ENCODE data around the gene PIAS4. TPM values are rescaled to one million over a fixed set of nuclear protein-coding genes. Genes with fewer than 3 reads are reported as not detected.

PIAS4 gene
- total and polyA plus RNA-seq, 2 of the 13 experiments (the other 11 are each of a cell fraction or from before 2014, with no cell fraction given) = 9.0 to 20.1 TPM

DNA sequence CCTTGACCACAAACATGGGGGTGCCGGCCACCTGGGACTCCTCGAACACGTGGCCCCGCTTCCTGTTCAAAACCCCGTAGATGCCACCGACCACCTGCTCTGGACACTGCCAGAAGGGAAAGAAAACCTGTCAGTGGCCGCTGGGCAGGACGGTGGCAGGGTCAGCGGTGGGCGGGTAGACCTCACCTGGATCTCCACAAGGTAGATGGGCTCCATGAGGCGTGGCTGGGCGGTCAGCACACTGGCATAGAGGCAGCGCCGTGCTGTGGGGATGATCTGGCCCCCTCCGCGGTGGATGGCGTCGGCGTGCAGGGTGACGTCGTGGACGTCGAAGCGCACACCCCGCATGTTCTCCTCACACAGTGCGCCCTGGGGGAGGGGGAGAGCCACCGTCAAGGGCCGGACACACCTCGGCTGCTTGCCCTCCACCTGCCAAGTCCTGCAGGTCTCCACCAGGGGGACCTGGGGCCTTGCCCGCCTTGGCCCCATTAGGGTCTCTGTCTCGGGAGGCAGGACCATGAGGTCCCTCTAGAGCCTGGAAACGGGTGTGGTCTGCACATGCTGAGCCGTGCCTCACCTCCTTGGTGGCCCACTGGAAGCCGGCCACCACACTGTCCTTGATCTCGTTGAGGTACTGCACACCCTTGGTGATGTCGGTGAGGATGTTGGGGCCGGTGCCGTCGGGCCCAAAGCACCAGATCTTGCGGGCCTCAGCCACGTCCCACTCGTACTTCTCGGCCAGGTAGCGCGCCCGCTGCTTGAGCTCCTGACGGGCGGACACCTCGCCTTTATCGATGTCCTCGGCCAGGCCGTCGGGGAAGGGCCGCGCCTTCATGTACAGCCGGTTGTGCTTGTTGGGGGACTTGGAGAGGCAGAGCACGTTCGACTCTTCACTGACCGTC is 30.0 kb upstream of the PIAS4 start (continued):
- TF ChIP-seq ZFP37 (CRISPR knock-in tag; IDR thresholded peaks at IDR 0.05; ENCODE audit: borderline replicate concordance) (no peak), ZNF224 (CRISPR knock-in tag; IDR thresholded peaks at IDR 0.05) (no peak), MAFK (conservative IDR thresholded peaks at IDR 0.05 in 1 of 2, IDR thresholded peaks at IDR 0.05 in 1 of 2; ENCODE audit: low read length in 2 of 2) (no peak), NFYC (CRISPR knock-in tag; IDR thresholded peaks at IDR 0.05) (no peak), ZBTB38 (CRISPR knock-in tag; IDR thresholded peaks at IDR 0.05) (peak; percentile 74; the same call in 1 of the 2 replicates), RBM22 (optimal IDR thresholded peaks at IDR 0.05; ENCODE audit: low read length) (peak; percentile 70), MYNN (CRISPR knock-in tag; IDR thresholded peaks at IDR 0.05; ENCODE audit: low read depth) (no peak), ELF1 (CRISPR knock-in tag; IDR thresholded peaks at IDR 0.05) (no peak), MEIS1 (CRISPR knock-in tag; IDR thresholded peaks at IDR 0.05; ENCODE audit: borderline replicate concordance) (no peak), HMGA1 (CRISPR knock-in tag; conservative IDR thresholded peaks at IDR 0.05) (no peak), ZNF839 (CRISPR knock-in tag; IDR thresholded peaks at IDR 0.05; ENCODE audit: borderline replicate concordance) (no peak), KLF16 (CRISPR knock-in tag; IDR thresholded peaks at IDR 0.05) (no peak), NFE2 (CRISPR knock-in tag; IDR thresholded peaks at IDR 0.05) (no peak)
- TF ChIP-seq, protein P1, sequence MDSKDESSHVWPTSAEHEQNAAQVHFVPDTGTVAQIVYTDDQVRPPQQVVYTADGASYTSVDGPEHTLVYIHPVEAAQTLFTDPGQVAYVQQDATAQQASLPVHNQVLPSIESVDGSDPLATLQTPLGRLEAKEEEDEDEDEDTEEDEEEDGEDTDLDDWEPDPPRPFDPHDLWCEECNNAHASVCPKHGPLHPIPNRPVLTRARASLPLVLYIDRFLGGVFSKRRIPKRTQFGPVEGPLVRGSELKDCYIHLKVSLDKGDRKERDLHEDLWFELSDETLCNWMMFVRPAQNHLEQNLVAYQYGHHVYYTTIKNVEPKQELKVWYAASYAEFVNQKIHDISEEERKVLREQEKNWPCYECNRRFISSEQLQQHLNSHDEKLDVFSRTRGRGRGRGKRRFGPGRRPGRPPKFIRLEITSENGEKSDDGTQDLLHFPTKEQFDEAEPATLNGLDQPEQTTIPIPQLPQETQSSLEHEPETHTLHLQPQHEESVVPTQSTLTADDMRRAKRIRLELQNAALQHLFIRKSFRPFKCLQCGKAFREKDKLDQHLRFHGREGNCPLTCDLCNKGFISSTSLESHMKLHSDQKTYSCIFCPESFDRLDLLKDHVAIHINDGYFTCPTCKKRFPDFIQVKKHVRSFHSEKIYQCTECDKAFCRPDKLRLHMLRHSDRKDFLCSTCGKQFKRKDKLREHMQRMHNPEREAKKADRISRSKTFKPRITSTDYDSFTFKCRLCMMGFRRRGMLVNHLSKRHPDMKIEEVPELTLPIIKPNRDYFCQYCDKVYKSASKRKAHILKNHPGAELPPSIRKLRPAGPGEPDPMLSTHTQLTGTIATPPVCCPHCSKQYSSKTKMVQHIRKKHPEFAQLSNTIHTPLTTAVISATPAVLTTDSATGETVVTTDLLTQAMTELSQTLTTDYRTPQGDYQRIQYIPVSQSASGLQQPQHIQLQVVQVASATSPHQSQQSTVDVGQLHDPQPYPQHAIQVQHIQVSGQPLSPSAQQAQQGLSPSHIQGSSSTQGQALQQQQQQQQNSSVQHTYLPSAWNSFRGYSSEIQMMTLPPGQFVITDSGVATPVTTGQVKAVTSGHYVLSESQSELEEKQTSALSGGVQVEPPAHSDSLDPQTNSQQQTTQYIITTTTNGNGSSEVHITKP (CRISPR knock-in tag; IDR thresholded peaks at IDR 0.05; ENCODE audit: low read depth) = no peak
- TF ChIP-seq, protein P2, sequence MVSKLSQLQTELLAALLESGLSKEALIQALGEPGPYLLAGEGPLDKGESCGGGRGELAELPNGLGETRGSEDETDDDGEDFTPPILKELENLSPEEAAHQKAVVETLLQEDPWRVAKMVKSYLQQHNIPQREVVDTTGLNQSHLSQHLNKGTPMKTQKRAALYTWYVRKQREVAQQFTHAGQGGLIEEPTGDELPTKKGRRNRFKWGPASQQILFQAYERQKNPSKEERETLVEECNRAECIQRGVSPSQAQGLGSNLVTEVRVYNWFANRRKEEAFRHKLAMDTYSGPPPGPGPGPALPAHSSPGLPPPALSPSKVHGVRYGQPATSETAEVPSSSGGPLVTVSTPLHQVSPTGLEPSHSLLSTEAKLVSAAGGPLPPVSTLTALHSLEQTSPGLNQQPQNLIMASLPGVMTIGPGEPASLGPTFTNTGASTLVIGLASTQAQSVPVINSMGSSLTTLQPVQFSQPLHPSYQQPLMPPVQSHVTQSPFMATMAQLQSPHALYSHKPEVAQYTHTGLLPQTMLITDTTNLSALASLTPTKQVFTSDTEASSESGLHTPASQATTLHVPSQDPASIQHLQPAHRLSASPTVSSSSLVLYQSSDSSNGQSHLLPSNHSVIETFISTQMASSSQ (IDR thresholded peaks at IDR 0.05; ENCODE audit: low read depth) = no peak
- TF ChIP-seq, protein P2 (CRISPR knock-in tag; IDR thresholded peaks at IDR 0.05; ENCODE audit: borderline replicate concordance) = no peak
- TF ChIP-seq, protein P3, sequence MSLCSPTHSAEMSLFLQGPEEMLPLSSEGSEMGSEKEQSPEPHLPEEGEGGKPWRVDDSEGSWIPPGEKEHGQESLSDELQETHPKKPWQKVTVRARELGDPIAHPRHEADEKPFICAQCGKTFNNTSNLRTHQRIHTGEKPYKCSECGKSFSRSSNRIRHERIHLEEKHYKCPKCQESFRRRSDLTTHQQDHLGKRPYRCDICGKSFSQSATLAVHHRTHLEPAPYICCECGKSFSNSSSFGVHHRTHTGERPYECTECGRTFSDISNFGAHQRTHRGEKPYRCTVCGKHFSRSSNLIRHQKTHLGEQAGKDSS (CRISPR knock-in tag; IDR thresholded peaks at IDR 0.05; ENCODE audit: borderline replicate concordance, low read depth) = no peak
- TF ChIP-seq, protein P4, sequence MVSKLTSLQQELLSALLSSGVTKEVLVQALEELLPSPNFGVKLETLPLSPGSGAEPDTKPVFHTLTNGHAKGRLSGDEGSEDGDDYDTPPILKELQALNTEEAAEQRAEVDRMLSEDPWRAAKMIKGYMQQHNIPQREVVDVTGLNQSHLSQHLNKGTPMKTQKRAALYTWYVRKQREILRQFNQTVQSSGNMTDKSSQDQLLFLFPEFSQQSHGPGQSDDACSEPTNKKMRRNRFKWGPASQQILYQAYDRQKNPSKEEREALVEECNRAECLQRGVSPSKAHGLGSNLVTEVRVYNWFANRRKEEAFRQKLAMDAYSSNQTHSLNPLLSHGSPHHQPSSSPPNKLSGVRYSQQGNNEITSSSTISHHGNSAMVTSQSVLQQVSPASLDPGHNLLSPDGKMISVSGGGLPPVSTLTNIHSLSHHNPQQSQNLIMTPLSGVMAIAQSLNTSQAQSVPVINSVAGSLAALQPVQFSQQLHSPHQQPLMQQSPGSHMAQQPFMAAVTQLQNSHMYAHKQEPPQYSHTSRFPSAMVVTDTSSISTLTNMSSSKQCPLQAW (CRISPR knock-in tag; IDR thresholded peaks at IDR 0.05) = no peak

All from HepG2 (cell line).